ENCODE measurements around the gene ARHGEF39.

DNA sequence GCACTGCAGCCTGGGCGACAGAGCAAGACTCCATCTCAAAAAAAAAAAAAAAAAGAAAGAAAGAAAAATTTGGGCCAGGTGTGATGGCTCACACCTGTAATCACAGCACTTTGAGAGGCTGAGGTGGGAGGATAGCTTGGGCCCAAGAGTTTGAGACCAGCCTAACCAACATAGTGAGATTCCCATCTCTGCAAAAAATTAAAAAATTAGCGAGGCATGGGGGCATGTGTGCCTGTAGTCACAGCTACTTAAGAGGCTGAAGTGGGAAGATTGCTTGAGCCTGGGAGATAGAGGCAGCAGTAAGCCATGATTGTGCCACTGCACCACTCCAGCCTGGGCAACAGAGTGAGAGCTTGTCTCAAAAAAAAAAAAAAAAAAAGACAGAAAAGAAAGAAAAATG lies 11.4 kb downstream of the ARHGEF39 start:
- TF ChIP-seq EZH2 (IDR thresholded peaks at IDR 0.05; ENCODE audit: insufficient read depth, poor library complexity, severe bottlenecking) (no peak), EZH2phosphoT487 (IDR thresholded peaks at IDR 0.05; ENCODE audit: insufficient read depth, low read depth) (no peak)
